ENCODE results near the gene TMEM59.

DNA sequence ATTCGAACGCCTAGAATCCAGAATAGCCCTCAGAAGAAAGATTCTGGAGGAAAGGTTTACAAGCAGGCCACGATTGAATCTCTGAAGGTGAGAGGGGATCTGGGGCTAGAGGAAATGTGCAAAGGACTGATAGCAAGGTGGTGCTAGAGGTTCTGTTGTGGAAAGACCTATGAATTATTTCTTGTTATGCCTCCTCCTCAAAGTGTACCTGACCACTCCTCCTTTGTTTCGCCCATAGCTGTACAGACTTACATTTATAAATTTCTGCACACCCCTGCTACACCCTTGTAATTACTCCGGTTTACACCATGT, 1.4 kb upstream of the TMEM59 start:
- TF ChIP-seq ZNF274 (IDR thresholded peaks at IDR 0.05; ENCODE audit: low read depth, low read length): no peak
- TF ChIP-seq SUZ12 (IDR thresholded peaks at IDR 0.05; ENCODE audit: extremely low read depth, insufficient read depth, insufficient read length): no peak
- no peak for TF ChIP-seq YY1 (IDR thresholded peaks at IDR 0.05; ENCODE audit: insufficient read depth, insufficient read length)

Measured in NT2/D1 (cell line).